GM13976 (cell line): ENCODE results near the gene RIC8A.

Source experiments
- DNase-seq: peaks from one replicate; pipeline ENCODE4 v3.0.0; 2012; ENCODE audit warnings: low spot score
- CTCF ChIP-seq: IDR thresholded peaks from 2 replicates; pipeline ENCODE4 v1.5.1; 2012; ENCODE audit warnings: borderline replicate concordance, mild to moderate bottlenecking; ENCODE audit not compliant: insufficient read depth; ENCODE audit errors: extremely low read depth, missing control alignments, control extremely low read depth
- in situ Hi-C: fragments of 300-500 bp; cut with MboI; formaldehyde crosslinking; loops from one replicate; pipeline ENCODE4 v1.12.0; 2022; ENCODE audit warnings: low sequenced_read_pairs, mixed read lengths, inconsistent platforms; ENCODE audit not compliant: unreplicated experiment

RIC8A gene

GRCh38 chr11:250740-251299 lies 43.3 kb downstream of the RIC8A start:
- peak; percentile 71 for DNase-seq
- in situ Hi-C loops: no loop called here
- peak; percentile 72 for TF ChIP-seq CTCF

- DNase-seq: no peak
- in situ Hi-C loops: no loop called here
- no peak for TF ChIP-seq CTCF
Measured at GRCh38 chr11:251550-251949, 44.0 kb downstream of the RIC8A start.

GRCh38 chr11:252666-253065 lies 45.2 kb downstream of the RIC8A start:
- no peak for DNase-seq
- in situ Hi-C loops: no loop called here
- TF ChIP-seq CTCF: no peak

- TF ChIP-seq CTCF: no peak
- no peak for DNase-seq
- in situ Hi-C loops: no loop called here
Measured at GRCh38 chr11:253160-253885, 45.8 kb downstream of the RIC8A start.

- no peak for TF ChIP-seq CTCF
- in situ Hi-C loops: no loop called here
- no peak for DNase-seq
Measured at GRCh38 chr11:253886-254270, 46.4 kb downstream of the RIC8A start.

- in situ Hi-C loops: no loop called here
- TF ChIP-seq CTCF: no peak
- no peak for DNase-seq
Measured at GRCh38 chr11:255176-255575, 47.7 kb downstream of the RIC8A start.

- in situ Hi-C loops: no loop called here
- TF ChIP-seq CTCF: no peak
- DNase-seq: no peak
Measured at GRCh38 chr11:255816-256215, 48.3 kb downstream of the RIC8A start.
